ENCODE measurements around the gene FOXQ1.

- no peak for TF ChIP-seq GATA3 (IDR thresholded peaks at IDR 0.05; ENCODE audit: low read depth, low read length)
- no peak for TF ChIP-seq GATA2 (IDR thresholded peaks at IDR 0.05; ENCODE audit: low read depth, low read length)
These were observed 15.4 kb upstream of the FOXQ1 start for GRCh38 chr6:1296542-1296941.

All from SH-SY5Y (cell line).